Esophagus squamous epithelium (tissue), 5 donors: ENCODE results near the gene CFAP99. TPM values are rescaled to one million over a fixed set of nuclear protein-coding genes. Genes with fewer than 3 reads are reported as not detected.

Source experiments
- DNase-seq: peaks from one replicate; lab custom pipeline; 2025; lab: John Stamatoyannopoulos, UW
- H3K27ac ChIP-seq, 4 donors: fragments of 200-600 bp; sonication (generic); one replicate each; pipeline ENCODE4 v1.5.1; 2016 to 2019; ENCODE audit warnings: mild to moderate bottlenecking in 1 of 4
- H3K27me3 ChIP-seq, 4 donors: fragments of 200-600 bp; sonication (generic); 1 replicate in 3 of 4; 2 replicates in 1 of 4; pipeline versions ENCODE4 v1.5.1 to v1.6.0; 2017 to 2021; ENCODE audit warnings: antibody characterized with exemption in 1 of 4
- H3K36me3 ChIP-seq, 3 donors: fragments of 200-600 bp; sonication (generic); one replicate each; pipeline ENCODE4 v1.5.1; 2016 to 2019
- H3K4me1 ChIP-seq, 3 donors: fragments of 200-600 bp; sonication (generic); one replicate each; pipeline ENCODE4 v1.5.1; 2017 to 2019
- H3K4me3 ChIP-seq, 4 donors: fragments of 200-600 bp; sonication (generic); 1 replicate in 3 of 4; 2 replicates in 1 of 4; pipeline ENCODE4 v1.5.1; 2016 to 2019; ENCODE audit warnings: mild to moderate bottlenecking in 2 of 4, moderate library complexity in 1 of 4
- H3K9me3 ChIP-seq, 3 donors: fragments of 200-600 bp; sonication (generic); one replicate each; pipeline ENCODE4 v1.5.1; 2016 to 2019
- POLR2A ChIP-seq, 4 donors: fragments of 450-650 bp; IDR thresholded peaks; one replicate each; pipeline ENCODE4 v1.6.1; 2017; ENCODE audit warnings: antibody characterized with exemption in 4 of 4, mild to moderate bottlenecking in 4 of 4, moderate library complexity in 3 of 4
- WGBS, 2 donors: methylation state at CpG; one replicate each; pipeline ENCODE4 v1.1.5; 2018; 5-methylcytosine and 5-hydroxymethylcytosine counted together
- intact Hi-C: fragments of 100-400 bp; cut with DNase I; formaldehyde crosslinking; loops from one replicate; pipeline ENCODE4 v1.15.0; 2022
- total RNA-seq, 4 donors: library from RNA; depleted of rRNA; stranded (reverse); fragments of >200 nt; gene quantifications; one replicate each; pipeline ENCODE4 v1.1.0, GENCODE V29; 2016
- TF ChIP-seq, protein P1 (sequence below), 6 experiments: fragments of 450-650 bp in 4 of 6; fragments of 200-600 bp in 2 of 6; sonication (generic) in 2 of 6; IDR thresholded peaks; one replicate each; pipeline ENCODE4 v1.5.1; 2016 to 2019; ENCODE audit warnings: antibody characterized with exemption in 6 of 6, mild to moderate bottlenecking in 4 of 6, moderate library complexity in 4 of 6
- donor health status: DM: yes; HTN: yes; CAD: no.

The CFAP99 gene
- total RNA-seq, 4 donors from 2014 or later = 0.11 TPM; not detected in 3

DNA sequence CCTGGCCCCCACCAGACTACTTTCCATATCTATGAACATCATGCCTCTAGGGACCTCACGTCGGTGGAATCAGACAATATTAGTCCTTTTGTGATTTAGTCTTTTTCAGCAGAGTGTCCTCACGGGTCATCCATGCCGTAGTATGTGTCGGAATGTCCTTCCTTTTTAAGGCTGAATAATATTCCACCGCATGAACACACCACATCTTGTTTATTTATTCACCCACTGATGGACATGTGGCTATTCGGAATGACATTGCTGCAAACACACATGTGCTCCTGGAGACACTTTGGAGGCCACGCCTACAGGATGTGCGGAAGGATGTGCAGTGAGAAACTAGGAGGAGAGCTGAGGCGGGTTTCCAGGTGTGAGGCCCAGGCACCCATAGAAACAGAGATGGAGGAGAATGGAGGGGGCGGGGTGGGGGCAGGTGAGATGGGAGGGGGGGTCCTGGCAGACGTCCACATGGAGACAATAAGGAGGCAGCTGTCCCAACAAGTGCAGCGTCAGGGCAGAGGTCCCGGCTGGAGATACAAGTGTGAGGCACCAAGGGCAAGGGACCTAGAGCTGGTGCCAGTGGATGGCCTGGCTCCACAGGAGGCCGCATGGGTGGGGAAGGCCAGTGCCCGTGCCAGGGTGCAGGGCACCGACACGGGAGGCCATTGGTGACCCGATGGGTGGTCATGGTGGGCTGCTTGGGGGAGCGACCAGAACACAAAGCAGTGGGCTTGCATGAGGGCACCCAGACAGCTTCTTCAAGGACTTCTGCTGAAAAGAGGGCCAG lies 21.0 kb upstream of the CFAP99 start:
- no peak for DNase-seq
- Histone ChIP-seq H3K4me1 (peaks cover 14 to 30% (median 16%) of the 10 kb centered on the region in 3 donors), H3K4me3 (no peak overlapping the region), H3K27ac (no peak overlapping the region), H3K36me3 (no peaks in the 10 kb centered on the region), H3K9me3 (no peaks in the 10 kb centered on the region), H3K27me3 (peaks cover 0 to 8% (median 0%) of the 10 kb centered on the region in 4 donors)
- 63 to 73% methylated on average over 12 to 14 of the region's 20 CpGs for WGBS, 2 donors
- TF ChIP-seq, protein P1, sequence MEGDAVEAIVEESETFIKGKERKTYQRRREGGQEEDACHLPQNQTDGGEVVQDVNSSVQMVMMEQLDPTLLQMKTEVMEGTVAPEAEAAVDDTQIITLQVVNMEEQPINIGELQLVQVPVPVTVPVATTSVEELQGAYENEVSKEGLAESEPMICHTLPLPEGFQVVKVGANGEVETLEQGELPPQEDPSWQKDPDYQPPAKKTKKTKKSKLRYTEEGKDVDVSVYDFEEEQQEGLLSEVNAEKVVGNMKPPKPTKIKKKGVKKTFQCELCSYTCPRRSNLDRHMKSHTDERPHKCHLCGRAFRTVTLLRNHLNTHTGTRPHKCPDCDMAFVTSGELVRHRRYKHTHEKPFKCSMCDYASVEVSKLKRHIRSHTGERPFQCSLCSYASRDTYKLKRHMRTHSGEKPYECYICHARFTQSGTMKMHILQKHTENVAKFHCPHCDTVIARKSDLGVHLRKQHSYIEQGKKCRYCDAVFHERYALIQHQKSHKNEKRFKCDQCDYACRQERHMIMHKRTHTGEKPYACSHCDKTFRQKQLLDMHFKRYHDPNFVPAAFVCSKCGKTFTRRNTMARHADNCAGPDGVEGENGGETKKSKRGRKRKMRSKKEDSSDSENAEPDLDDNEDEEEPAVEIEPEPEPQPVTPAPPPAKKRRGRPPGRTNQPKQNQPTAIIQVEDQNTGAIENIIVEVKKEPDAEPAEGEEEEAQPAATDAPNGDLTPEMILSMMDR (IDR thresholded peaks at IDR 0.05) = no peak
- TF ChIP-seq POLR2A (IDR thresholded peaks at IDR 0.05) = no peak
- intact Hi-C loops = no loop called here

DNA sequence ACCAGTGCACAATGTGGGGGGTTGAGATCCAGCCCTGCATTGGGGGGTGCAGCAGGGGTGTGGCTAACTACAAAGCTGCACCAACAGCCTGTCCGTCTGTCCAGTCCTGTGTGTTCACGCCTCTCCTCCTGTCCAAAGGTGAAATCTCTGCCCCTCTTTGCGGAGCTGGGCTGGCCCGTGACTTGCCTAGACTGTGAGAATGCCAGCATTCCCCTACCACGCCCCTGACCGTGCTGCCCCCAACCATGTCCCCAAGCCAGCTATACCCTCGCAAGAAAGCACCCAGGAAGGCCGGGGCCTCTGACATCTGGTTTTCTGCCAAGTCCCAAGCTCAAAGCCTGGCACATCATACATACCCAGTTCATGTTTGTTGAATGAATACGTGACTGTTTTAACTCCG lies 19.5 kb upstream of the CFAP99 start:
- 80 to 87% methylated on average over 4 to 10 of the region's 10 CpGs for WGBS, 2 donors
- Histone ChIP-seq H3K4me3 (no peak overlapping the region), H3K36me3 (no peaks in the 10 kb centered on the region), H3K4me1 (peaks cover 16 to 24% (median 19%) of the 10 kb centered on the region in 3 donors), H3K27me3 (peaks cover 0 to 8% (median 0%) of the 10 kb centered on the region in 4 donors), H3K9me3 (no peaks in the 10 kb centered on the region), H3K27ac (no peak overlapping the region)
- no peak for DNase-seq
- no peak for TF ChIP-seq POLR2A (IDR thresholded peaks at IDR 0.05)
- TF ChIP-seq, protein P1 (IDR thresholded peaks at IDR 0.05) = no peak
- intact Hi-C loops = no loop called here

DNA sequence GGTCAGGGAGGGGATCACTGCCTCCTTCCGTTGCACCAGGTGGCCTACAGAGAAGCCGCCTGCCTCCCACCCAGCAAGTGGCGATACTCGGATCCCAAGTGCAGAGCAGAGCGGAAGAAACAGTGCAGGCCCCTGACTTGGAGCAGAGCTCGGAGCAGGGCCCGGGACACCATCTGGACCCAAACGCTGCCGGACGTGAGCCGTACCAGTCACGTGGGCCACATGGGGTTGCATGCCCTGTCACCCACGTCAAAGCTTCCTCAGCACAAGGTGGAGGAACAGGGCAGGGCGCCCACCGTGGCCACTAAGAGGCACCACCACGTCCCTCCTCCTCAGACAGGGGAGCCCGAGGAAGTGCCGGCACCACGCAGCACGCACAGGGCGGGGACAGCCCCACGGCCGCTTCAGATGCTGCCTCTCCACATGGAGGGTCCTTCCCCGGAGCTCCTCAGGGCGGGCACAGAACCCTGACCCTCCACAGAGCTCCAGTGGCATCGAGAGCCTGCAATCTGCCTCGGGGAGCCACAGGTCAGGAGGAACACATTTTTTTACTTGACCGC lies 19.0 kb upstream of the CFAP99 start:
- Histone ChIP-seq H3K27me3 (peaks cover 0 to 8% (median 0%) of the 10 kb centered on the region in 4 donors), H3K4me3 (no peak overlapping the region), H3K27ac (no peak overlapping the region), H3K36me3 (no peaks in the 10 kb centered on the region), H3K4me1 (peaks cover 16 to 23% (median 19%) of the 10 kb centered on the region in 3 donors), H3K9me3 (no peaks in the 10 kb centered on the region)
- TF ChIP-seq POLR2A (IDR thresholded peaks at IDR 0.05) = no peak
- TF ChIP-seq, protein P1 (IDR thresholded peaks at IDR 0.05) = no peak
- DNase-seq = no peak
- 80 to 86% methylated on average over 1 to 14 of the region's 28 CpGs for WGBS, 2 donors
- intact Hi-C loops = no loop called here

DNA sequence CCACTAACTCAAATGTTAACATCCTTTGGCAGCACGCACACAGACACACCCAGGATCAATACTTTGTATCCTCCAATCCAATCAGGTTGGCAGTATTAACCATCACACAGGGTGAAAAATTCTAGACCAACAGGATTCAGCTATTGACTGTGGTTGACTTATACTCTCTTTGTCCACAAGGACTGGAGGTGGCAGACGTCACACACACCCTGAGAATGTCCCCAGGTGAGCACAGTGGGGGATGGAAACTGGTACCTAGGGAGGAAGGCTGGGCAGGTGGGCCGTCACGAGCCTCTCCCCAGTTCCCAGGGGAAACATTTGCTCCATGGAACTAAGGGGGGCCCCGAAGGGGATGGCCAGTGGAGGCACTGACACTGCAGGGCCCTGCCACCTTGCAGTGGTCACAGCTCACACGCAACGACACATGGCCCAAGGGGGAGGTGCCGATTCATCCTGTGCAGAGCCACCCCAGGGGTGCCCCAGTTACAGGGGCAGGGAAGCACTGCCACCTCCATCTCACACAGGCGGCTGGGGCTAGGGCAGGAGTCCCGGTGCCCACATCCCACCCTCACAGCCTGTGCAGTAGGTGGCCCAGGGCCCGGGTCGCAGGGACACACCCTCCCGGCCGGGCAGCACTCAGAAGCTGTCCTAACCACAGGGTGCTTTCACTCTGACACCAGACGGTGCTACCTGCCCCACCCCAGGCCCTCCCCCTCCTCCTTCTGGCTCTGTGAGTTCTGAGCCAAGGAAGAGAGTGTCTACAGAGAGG lies 17.7 kb upstream of the CFAP99 start:
- intact Hi-C loops = no loop called here
- no peaks in the 10 kb centered on the region for H3K9me3 ChIP-seq
- H3K36me3 ChIP-seq = no peaks in the 10 kb centered on the region
- no peak for DNase-seq
- H3K27me3 ChIP-seq = peaks cover 0 to 8% (median 0%) of the 10 kb centered on the region in 4 donors
- WGBS, 2 donors = 74 to 100% methylated on average over 1 to 8 of the region's 15 CpGs
- H3K4me3 ChIP-seq = no peak overlapping the region
- peaks cover 16 to 23% (median 19%) of the 10 kb centered on the region in 3 donors for H3K4me1 ChIP-seq
- TF ChIP-seq, protein P1 (IDR thresholded peaks at IDR 0.05) = no peak
- no peak for TF ChIP-seq POLR2A (IDR thresholded peaks at IDR 0.05)
- no peak overlapping the region for H3K27ac ChIP-seq
